Central memory CD4-positive, alpha-beta T cell (primary cell): Measurements from ENCODE around the gene HDAC1.
A peak's percentile ranks its signal among the peaks of the same experiment; 100 is the strongest.
"Not testable (repeated sequence)": the region's sequence is repeated elsewhere in the genome, so short reads cannot be mapped to it uniquely, and the experiment has no call there.

ENCODE experiments used
- DNase-seq: peaks from one replicate; pipeline ENCODE4 v3.0.0; 2022

HDAC1 gene

GRCh38 chr1:32350785-32351398, 59.0 kb downstream of the HDAC1 start:
- no peak for DNase-seq

- DNase-seq, result peak; percentile 89
Observed at GRCh38 chr1:32351399-32352238, 59.7 kb downstream of the HDAC1 start.

- DNase-seq, result no peak
Observed at GRCh38 chr1:32352239-32352745, 60.4 kb downstream of the HDAC1 start.

- no peak for DNase-seq
Observed at GRCh38 chr1:32352831-32353383, 61.0 kb downstream of the HDAC1 start.

- no peak for DNase-seq
Observed at GRCh38 chr1:32353431-32353830, 61.5 kb downstream of the HDAC1 start.

GRCh38 chr1:32353886-32354570, 62.1 kb downstream of the HDAC1 start:
- no peak for DNase-seq

- DNase-seq, result not testable (repeated sequence)
Observed at GRCh38 chr1:32355778-32356177, 63.9 kb downstream of the HDAC1 start.

- DNase-seq, result no peak
Observed at GRCh38 chr1:32356478-32356877, 64.6 kb downstream of the HDAC1 start.

- no peak for DNase-seq
Observed at GRCh38 chr1:32357614-32358013, 65.7 kb downstream of the HDAC1 start.

GRCh38 chr1:32358435-32358834, 66.6 kb downstream of the HDAC1 start:
- no peak for DNase-seq

- no peak for DNase-seq
Observed at GRCh38 chr1:32361308-32361673, 69.4 kb downstream of the HDAC1 start.

- DNase-seq, result no peak
Observed at GRCh38 chr1:32361674-32362473, 70.0 kb downstream of the HDAC1 start.

- DNase-seq, result no peak
Observed at GRCh38 chr1:32362474-32363313, 70.8 kb downstream of the HDAC1 start, which contains the start of the genes FAM229A and TSSK3. Gene FAM229A, minus strand, starts transcription at chr1:32362485. Its CDS starts 394 bp downstream, at chr1:32362091. Gene TSSK3, plus strand, starts transcription at chr1:32362539. Its CDS starts 163 bp downstream, at chr1:32362702.

- DNase-seq, result no peak
Observed at GRCh38 chr1:32363713-32364112, 71.8 kb downstream of the HDAC1 start.

GRCh38 chr1:32364836-32365235, 73.0 kb downstream of the HDAC1 start:
- DNase-seq, result no peak

GRCh38 chr1:32365445-32365844, 73.6 kb downstream of the HDAC1 start:
- no peak for DNase-seq

GRCh38 chr1:32367912-32368635, 76.2 kb downstream of the HDAC1 start:
- DNase-seq, result no peak

- peak; percentile 79 for DNase-seq
Observed at GRCh38 chr1:32372149-32372756, 80.4 kb downstream of the HDAC1 start.

- DNase-seq, result no peak
Observed at GRCh38 chr1:32373996-32374592, 82.2 kb downstream of the HDAC1 start.

- DNase-seq, result no peak
Observed at GRCh38 chr1:32376199-32376598, 84.3 kb downstream of the HDAC1 start.
